KOPT-K1 (cell line): Measurements from ENCODE around the gene UBE2E1.

Experiments used
- H3K27ac ChIP-seq: fragments of 200-600 bp; sonication (generic); 2 replicates; pipeline ENCODE4 v1.5.1; 2016; ENCODE audit warnings: antibody characterized with exemption, mild to moderate bottlenecking, low read depth, low read length; ENCODE audit not compliant: poor library complexity, severe bottlenecking
- H3K36me3 ChIP-seq: fragments of 200-600 bp; sonication (generic); 2 replicates; pipeline ENCODE4 v1.5.1; 2017; ENCODE audit warnings: antibody characterized with exemption, mild to moderate bottlenecking, low read length, moderate library complexity; ENCODE audit not compliant: insufficient read depth
- H3K9me3 ChIP-seq: fragments of 200-600 bp; sonication (generic); 2 replicates; pipeline ENCODE4 v1.5.1; 2017; ENCODE audit warnings: antibody characterized with exemption, low read length, mild to moderate bottlenecking; ENCODE audit not compliant: insufficient read depth, poor library complexity, severe bottlenecking

Gene UBE2E1

DNA sequence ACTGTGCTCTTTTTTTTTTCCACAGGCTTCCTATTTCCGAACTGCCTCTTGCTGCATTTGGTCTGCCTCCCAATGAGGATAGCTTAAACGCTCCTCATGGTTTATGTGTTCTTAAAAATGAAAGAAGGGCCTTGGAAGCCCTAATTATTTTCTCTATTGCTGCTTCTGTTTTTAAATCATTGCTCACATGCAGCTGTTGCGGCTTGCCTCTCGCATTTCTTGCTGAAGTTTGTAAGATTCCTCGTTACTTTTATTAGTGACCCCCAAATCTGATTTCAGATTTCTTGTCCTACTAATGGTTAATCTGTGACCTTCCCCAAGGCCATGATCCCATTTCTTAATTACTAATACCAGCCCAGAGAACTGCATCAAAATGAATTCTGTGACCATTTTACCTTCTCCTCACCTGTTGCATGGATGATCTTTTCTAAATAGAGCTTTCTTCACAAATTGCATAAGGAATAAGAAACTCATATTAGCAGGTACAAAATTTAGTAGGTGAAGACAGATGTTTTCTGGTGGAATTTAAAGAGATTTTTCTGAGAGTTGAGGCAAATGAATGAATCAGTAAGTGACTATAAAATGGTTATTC lies 1.8 kb downstream of the UBE2E1 start:
- H3K9me3 ChIP-seq: no peaks in the 10 kb centered on the region
- peak overlapping the region; percentile 72 for H3K27ac ChIP-seq
- peaks cover 16% of the 10 kb centered on the region; the same call in 1 of the 2 replicates for H3K36me3 ChIP-seq

DNA sequence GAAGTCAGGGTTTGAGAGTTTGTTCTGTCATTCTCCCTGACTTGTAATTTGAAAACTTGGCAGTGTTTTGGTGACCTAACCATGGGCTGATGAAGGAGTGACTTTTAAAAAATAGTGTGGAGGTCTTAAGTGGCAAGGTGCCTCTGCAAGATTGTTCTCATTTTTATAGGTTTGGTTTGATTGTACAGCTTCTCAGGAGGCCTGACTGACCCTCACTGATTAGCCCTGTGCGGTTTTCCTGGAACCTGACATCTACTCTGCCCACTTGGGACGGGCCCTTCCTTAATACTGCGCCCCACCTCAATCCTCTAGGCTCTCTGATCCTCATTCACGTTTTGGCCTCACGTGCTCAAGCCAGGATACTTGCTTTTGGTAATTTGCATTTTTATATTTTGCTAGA lies 2.8 kb downstream of the UBE2E1 start:
- Histone ChIP-seq H3K9me3 (no peaks in the 10 kb centered on the region), H3K27ac (no peak overlapping the region), H3K36me3 (peaks cover 22% of the 10 kb centered on the region; the same call in 1 of the 2 replicates)

DNA sequence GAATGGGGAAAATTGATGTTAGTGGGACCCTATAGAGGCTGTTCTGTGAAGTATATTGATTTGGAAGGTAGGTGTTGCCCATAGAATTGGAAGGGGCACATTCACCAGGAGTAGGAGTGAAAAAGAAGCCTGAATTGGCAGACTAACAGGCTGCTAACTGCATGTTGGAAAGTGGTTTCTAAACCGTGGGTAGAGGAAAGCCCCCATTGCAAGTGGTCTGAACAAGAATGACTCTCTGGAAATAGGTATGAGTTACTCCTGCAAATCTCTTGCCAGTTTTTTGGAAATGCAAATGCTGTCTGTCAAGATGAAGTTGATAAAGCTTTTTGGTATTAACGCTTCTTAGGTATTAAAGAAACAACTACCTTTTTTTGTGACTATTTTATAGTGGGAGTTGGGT lies 3.5 kb downstream of the UBE2E1 start:
- Histone ChIP-seq H3K9me3 (no peaks in the 10 kb centered on the region), H3K36me3 (peaks cover 22% of the 10 kb centered on the region; the same call in 1 of the 2 replicates), H3K27ac (no peak overlapping the region)

DNA sequence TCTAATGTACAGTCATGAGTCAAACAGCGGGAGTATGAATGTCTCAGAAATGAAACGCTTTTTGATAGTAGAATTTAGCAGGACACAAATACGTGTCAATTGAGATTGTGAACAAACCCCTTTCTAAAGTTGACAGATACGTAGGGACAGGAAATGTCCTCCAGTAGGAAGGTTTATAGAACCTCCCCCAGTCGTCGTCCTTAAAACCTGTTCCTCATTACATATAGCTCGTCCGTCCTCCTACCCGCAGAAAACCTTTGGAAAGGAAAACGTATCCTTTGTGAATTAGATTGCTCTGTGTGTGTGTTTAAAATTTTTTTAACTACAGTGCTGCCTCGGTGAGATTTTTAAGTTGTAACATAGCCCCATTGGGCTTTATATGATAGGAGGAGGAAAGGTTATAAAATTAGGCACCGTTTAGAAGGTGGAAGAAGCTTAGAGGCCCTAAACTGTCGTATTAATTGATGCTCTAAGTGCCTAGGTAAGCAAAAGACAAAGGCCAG lies 4.1 kb downstream of the UBE2E1 start:
- Histone ChIP-seq H3K36me3 (peaks cover 24% of the 10 kb centered on the region), H3K9me3 (no peaks in the 10 kb centered on the region), H3K27ac (peak overlapping the region; percentile 76)

DNA sequence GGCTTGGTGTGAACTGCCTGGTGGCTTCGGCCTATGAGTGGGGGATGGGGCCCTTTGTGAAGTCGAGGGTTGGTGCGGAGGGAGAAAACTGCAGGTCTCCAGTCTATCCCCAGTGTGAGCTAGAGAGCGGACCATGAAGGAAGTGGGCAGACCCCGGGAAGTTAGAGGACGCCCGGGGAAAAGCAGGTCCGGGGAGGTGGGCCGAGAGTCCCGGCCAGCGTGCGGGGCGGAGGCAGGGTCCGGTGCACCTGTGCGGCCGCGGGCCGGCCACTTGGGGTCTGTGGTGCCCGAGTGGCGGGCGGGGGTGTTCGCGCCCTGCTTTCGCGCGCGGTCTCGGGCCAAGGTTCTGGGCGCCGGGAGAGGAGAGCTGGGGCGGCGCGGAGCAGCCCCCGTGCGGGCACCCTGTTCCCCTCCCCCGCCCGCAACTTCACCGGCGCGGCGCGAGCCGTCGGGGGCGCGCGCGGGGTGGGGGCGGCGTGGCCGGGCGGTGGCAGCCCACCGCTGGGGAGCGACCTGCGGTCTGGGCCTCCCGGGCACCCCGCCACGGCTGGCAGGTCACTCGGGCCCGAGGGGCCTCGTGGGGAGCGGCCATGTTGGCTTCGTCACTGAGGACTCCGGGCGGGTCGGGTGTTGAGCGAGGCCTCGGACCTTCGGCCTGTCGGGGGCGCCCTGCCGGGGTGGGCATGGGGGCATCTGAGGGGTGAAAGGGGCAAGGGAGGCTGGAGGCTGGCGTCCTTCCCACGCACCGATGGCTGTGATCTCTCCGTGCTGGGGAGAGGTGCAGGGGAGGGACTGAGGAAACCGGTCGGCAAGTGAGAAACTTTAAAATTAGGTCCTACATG lies 4.8 kb downstream of the UBE2E1 start:
- peak overlapping the region; percentile 76 for H3K27ac ChIP-seq
- peaks cover 30% of the 10 kb centered on the region for H3K36me3 ChIP-seq
- H3K9me3 ChIP-seq: no peaks in the 10 kb centered on the region

DNA sequence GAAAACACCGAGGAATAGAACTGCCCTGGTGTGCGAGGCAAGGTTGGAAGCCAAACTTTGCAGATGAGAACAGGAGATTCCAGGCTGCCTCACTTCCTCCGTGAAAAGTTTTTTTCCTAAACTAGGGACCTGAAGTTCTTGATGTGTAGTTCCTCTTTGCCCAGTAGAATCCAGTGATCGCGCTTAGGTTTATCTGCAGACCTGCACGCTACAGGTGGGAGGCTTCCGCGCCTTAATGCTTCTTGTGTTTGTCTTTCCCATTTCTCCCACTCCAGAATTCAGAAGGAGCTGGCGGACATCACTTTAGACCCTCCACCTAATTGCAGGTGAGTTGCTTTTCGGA lies 5.4 kb downstream of the UBE2E1 start:
- peak overlapping the region; percentile 76 for H3K27ac ChIP-seq
- peaks cover 36% of the 10 kb centered on the region for H3K36me3 ChIP-seq
- no peaks in the 10 kb centered on the region for H3K9me3 ChIP-seq

DNA sequence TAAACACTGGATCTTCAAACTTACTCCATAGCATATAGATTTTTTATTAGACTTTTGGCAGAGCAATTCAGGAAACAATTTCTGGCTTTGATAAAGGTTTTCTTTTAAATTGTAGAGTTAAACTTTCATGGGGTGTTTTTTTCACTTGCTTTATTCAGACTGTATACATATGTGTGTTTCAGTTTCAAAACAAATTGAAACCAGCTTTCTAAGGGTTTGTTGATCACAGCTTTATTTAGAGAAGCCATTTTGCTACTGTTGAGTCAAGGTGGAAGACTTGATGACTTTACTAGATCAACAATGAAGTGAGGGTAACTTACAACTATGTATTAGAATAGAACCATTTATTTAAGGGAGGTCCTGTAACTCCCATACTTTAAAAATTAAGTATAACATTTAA lies 6.2 kb downstream of the UBE2E1 start:
- no peaks in the 10 kb centered on the region for H3K9me3 ChIP-seq
- H3K27ac ChIP-seq: no peak overlapping the region
- peaks cover 36% of the 10 kb centered on the region for H3K36me3 ChIP-seq

DNA sequence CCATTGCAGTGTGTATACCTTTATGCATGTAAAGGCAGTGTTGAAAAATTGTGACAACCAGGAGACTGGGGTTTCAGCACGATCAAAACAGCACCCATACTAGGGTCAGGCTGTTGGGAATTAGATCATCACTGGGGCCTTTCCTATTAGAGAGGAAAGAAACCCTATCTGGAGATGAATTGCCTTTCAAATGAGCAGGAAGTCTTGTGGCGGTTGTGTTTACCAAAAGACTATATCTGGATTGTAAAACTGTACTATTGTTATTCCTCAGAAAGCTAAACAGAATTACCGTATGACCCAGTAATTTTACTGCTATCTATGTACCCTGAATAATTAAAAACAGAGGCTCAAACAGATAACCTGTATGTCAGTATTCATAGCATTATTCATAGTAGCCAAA lies 10.1 kb downstream of the UBE2E1 start:
- peaks cover 44% of the 10 kb centered on the region for H3K36me3 ChIP-seq
- H3K9me3 ChIP-seq: no peaks in the 10 kb centered on the region
- H3K27ac ChIP-seq: no peak overlapping the region

DNA sequence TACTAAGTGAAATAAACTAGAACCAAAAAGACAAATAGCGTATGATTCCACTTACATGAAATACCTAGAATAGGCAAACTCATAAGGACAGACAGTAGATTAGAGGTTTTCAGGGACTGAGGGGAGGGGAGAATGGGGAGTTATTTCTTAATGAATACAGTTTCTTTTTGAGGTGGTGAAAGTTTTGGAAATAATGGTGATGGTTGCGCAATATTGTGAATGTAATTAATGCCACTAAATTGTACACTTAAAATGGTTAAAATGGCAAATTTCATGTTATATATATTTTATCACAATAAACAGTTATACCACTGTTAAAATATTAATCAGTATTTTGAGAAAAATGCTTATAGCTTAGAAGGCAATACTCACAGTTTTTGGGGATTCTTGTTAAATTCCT lies 11.0 kb downstream of the UBE2E1 start:
- no peaks in the 10 kb centered on the region for H3K9me3 ChIP-seq
- H3K27ac ChIP-seq: no peak overlapping the region
- H3K36me3 ChIP-seq: peaks cover 44% of the 10 kb centered on the region

DNA sequence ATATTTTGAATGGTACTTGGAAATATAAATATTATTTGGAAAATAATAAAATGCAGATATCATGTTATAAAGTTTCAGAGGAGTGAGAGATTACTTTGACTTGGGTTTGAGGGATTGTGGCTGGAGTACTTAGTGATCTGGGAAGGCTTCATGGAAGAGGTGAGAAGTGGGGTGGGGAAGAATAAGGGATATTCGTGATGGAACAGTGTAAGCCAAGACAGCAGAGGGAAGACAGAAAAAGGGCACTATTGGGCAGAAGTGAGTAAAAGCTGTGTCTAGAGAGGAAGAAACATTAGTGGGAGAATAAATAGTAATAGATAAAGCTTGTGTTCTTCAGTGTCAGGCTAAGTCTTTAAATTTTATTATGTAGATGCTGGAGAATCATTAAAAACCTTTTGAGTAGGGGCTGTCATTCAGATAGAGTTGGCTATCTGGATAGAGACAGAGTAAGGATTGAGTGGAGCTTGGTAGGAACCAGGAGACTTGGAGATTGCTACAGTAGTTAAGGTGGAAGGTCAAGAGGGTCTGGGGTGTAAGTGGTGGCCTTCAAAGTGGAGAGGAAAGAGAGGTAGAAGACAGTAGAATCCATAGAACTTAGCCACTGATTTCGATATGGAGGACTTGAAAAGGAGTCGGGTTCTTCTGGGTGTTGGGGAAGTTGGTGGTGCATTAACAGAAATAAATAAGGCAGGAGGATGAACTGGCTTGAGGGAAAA lies 11.9 kb downstream of the UBE2E1 start:
- peaks cover 41% of the 10 kb centered on the region for H3K36me3 ChIP-seq
- no peaks in the 10 kb centered on the region for H3K9me3 ChIP-seq
- H3K27ac ChIP-seq: no peak overlapping the region

DNA sequence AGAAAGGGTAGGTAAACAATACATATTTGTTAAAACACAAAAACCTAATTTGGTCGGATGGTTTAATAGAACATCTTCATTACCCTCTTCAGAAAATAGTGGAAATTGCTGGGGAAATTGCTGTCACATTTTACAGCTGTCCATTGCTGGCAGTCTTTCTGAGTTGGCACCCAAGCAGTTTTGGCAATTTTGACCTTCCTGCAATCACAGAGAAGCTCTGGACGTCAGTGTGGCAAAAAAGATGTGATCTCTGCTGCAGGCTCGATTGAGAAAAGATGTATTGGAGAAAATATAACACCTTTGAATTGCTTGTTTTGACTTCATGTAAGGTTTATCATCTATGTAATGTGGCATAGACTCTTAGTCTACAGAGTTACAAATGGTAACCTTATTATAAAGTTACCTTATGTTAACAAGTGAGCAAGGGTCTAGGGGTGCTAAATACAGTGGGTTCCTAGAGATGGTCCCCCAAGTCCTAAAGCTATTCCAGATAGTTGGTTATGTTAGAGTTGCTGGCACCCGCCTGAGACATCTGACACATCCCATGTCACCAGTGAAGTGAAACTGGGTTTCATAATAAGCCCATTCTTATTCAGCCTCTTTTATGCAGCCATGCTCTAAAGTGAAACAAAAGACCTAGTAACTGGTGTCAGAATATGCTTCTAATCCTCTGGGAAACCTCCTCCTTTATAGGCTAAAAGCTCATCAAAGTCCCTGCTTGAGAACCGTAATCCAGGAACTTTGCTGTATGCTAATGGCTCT lies 14.0 kb downstream of the UBE2E1 start:
- Histone ChIP-seq H3K36me3 (peaks cover 35% of the 10 kb centered on the region), H3K9me3 (no peaks in the 10 kb centered on the region), H3K27ac (no peak overlapping the region)

DNA sequence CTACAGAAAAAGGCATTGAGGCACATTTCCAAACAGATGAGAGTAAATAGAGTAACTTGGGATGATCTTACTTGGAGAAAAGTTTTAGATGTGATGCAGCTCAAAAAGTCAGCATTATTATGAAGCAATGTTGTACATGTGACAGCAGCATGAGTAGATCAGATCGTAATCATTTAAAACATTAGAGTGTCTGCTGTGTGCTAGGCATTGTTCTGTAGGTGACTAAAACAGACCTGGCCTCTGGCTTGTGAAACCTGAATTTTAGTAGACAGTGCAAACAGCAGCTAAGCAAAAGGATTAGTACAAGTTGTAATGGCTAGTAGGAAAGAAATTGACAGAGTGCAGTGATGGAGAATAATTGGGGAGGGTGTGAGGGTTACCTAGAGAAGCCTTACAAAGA lies 15.1 kb downstream of the UBE2E1 start:
- Histone ChIP-seq H3K9me3 (no peaks in the 10 kb centered on the region), H3K27ac (no peak overlapping the region), H3K36me3 (peaks cover 24% of the 10 kb centered on the region)

DNA sequence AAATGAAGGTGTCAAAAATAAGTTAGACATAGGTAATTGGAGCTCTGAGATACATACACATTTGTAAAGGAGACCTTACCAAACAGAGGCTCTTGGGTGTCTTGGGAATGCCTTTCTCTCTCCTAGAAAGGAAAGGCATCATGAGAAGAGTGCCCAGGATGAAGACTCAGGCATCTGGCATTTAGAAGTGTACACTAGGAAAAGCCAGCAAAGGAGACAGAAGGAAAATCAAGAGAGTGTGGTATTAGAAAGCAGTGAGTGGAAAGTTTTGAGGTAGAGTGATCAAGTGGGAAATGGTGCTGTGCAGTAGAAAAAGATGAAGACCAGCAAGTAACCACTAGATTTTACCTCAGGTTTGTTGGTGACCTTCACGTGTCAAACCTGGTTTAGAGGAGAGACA lies 16.1 kb downstream of the UBE2E1 start:
- H3K36me3 ChIP-seq: peaks cover 27% of the 10 kb centered on the region
- no peak overlapping the region for H3K27ac ChIP-seq
- H3K9me3 ChIP-seq: no peaks in the 10 kb centered on the region

DNA sequence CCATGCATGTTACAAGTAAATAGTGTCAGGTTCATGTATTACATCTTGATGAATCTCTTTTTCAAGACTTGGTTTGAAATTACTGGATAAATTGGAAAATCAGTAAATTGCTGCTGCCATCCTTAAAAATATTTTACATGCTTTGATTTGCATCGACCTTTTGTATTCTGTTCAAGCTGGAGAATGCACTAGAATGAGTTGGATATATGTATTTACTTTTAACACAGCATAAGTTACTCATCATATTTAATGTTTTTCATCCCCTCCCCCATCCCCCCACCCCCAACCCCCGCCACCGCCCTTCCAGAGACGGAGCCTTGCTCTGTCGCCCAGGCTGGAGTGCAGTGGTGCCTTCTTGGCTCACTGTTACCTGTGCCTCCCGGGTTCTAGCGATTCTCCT lies 16.8 kb downstream of the UBE2E1 start:
- H3K27ac ChIP-seq: no peak overlapping the region
- peaks cover 27% of the 10 kb centered on the region for H3K36me3 ChIP-seq
- no peaks in the 10 kb centered on the region for H3K9me3 ChIP-seq

DNA sequence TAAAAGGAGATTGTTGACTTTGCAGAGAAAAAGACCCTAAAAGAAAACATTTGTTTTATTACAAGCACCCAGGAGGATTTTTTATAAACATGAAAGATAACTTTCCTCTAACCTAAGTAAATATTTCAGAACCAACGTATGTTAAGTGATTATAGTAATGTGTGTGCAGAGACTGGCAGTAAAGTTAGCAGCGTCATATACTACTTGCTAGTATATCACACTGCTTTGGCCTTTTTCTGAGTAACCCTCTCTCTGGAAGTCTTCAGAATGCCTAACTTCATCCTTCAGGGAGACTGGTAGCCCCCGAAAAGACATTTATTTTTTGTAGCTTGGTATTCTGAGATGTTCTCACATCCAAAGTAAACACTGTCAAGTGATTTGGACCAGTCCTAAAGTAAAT lies 17.9 kb downstream of the UBE2E1 start:
- no peak overlapping the region for H3K27ac ChIP-seq
- peaks cover 25% of the 10 kb centered on the region for H3K36me3 ChIP-seq
- H3K9me3 ChIP-seq: no peaks in the 10 kb centered on the region
